ENCODE measurements around the gene CASTOR1. TPM values are rescaled to one million over a fixed set of nuclear protein-coding genes. Genes with fewer than 3 reads are reported as not detected.

The CASTOR1 gene
- total and polyA plus RNA-seq, 2 donors (not counting 3 experiments of a cell fraction or from before 2014, with no cell fraction given): 8.1 to 26.8 TPM

GRCh38 chr22:30266445-30267381 lies 22.6 kb downstream of the CASTOR1 start, which contains the start of gene OSM:
TSS of gene OSM (minus strand) at chr22:30266851. CDS start at chr22:30266799, 52 bp downstream.
- Histone ChIP-seq H3K36me3 (ENCODE audit: control insufficient read depth in 2 of 2, extremely low read depth in 1 of 2, insufficient read depth in 2 of 2, low read length in 2 of 2) (no peaks in the 10 kb centered on the region), H4K20me1 (replicated peaks; ENCODE audit: control insufficient read depth, extremely low read depth, insufficient read depth, low read length) (no peaks in the 10 kb centered on the region), H3K9me1 (replicated peaks; ENCODE audit: control insufficient read depth, extremely low read depth, insufficient read depth, low read length) (no peaks in the 10 kb centered on the region), H3K27me3 (ENCODE audit: control insufficient read depth in 2 of 2, insufficient read depth in 2 of 2, low read length in 2 of 2) (no peaks in the 10 kb centered on the region), H3K79me2 (ENCODE audit: control insufficient read depth, insufficient read depth, low read length) (no peaks in the 10 kb centered on the region), H3K9me3 (replicated peaks; ENCODE audit: control insufficient read depth, insufficient read depth, low read length) (no peaks in the 10 kb centered on the region), H3K27ac (ENCODE audit: insufficient read depth, low read depth, low read length) (no peak within 1 kb of the TSS), H2AFZ (ENCODE audit: low read depth, low read length) (no peak within 1 kb of the TSS), H3K4me1 (ENCODE audit: control insufficient read depth, extremely low read depth, insufficient read depth, low read length) (peaks cover 6% of the 10 kb centered on the region), H3K4me3 (replicated peaks in 1 of 3; ENCODE audit: insufficient read depth in 1 of 3, low read depth in 1 of 3, low read length in 3 of 3) (no peak within 1 kb of the TSS), H3K4me2 (ENCODE audit: insufficient read depth, low read length) (no peak within 1 kb of the TSS), H3K9ac (replicated peaks; ENCODE audit: extremely low read depth, insufficient read depth, low read length) (no peak within 1 kb of the TSS)
- intact Hi-C loops (cut with micrococcal nuclease) (no loop called here), dilution Hi-C loops (cut with MboI; ENCODE audit: extremely low pct_ligation_motif_present, low sequenced_read_pairs) (no loop called here)
- FAIRE-seq (no peak), DNase-seq (ENCODE audit: low read depth, low spot score) (no peak)
- TF ChIP-seq JUN (IDR thresholded peaks at IDR 0.05; ENCODE audit: borderline replicate concordance, insufficient read depth, insufficient read length, low read depth): no peak
- BruUV-seq (replicated peaks): no TSS peak
- CTCF ChIA-PET: interaction anchor here (4.3 kb wide), 1 partner anchor 11 kb away, joined by 37 read pairs; no protein-coding TSS in a partner anchor
- POLR2A ChIA-PET: no interaction called here

GRCh38 chr22:30265823-30266444 lies 23.4 kb downstream of the CASTOR1 start:
- Histone ChIP-seq H3K79me2 (ENCODE audit: control insufficient read depth, insufficient read depth, low read length) (no peaks in the 10 kb centered on the region), H3K27ac (ENCODE audit: insufficient read depth, low read depth, low read length) (no peak overlapping the region), H3K9me3 (replicated peaks; ENCODE audit: control insufficient read depth, insufficient read depth, low read length) (no peaks in the 10 kb centered on the region), H3K4me3 (replicated peaks in 1 of 3; ENCODE audit: insufficient read depth in 1 of 3, low read depth in 1 of 3, low read length in 3 of 3) (no peak overlapping the region), H3K4me1 (ENCODE audit: control insufficient read depth, extremely low read depth, insufficient read depth, low read length) (peaks cover 6% of the 10 kb centered on the region), H3K27me3 (ENCODE audit: control insufficient read depth in 2 of 2, insufficient read depth in 2 of 2, low read length in 2 of 2) (no peaks in the 10 kb centered on the region), H4K20me1 (replicated peaks; ENCODE audit: control insufficient read depth, extremely low read depth, insufficient read depth, low read length) (no peaks in the 10 kb centered on the region), H2AFZ (ENCODE audit: low read depth, low read length) (no peak overlapping the region), H3K9ac (replicated peaks; ENCODE audit: extremely low read depth, insufficient read depth, low read length) (no peak overlapping the region), H3K4me2 (ENCODE audit: insufficient read depth, low read length) (no peak overlapping the region), H3K9me1 (replicated peaks; ENCODE audit: control insufficient read depth, extremely low read depth, insufficient read depth, low read length) (no peaks in the 10 kb centered on the region), H3K36me3 (ENCODE audit: control insufficient read depth in 2 of 2, extremely low read depth in 1 of 2, insufficient read depth in 2 of 2, low read length in 2 of 2) (no peaks in the 10 kb centered on the region)
- BruUV-seq (replicated peaks): no TSS peak
- TF ChIP-seq POLR2A (IDR thresholded peaks at IDR 0.05; ENCODE audit: low read depth, low read length) (no peak), JUN (IDR thresholded peaks at IDR 0.05; ENCODE audit: borderline replicate concordance, insufficient read depth, insufficient read length, low read depth) (no peak), CTCF (IDR thresholded peaks at IDR 0.05; ENCODE audit: extremely low read depth in 1 of 2, insufficient read depth in 1 of 2, low read depth in 1 of 2, low read length in 2 of 2) (no peak), MAX (IDR thresholded peaks at IDR 0.05; ENCODE audit: insufficient read depth, insufficient read length) (no peak), POLR2AphosphoS5 (IDR thresholded peaks at IDR 0.05; ENCODE audit: insufficient read depth, low read depth, low read length) (no peak), EZH2 (IDR thresholded peaks at IDR 0.05; ENCODE audit: borderline replicate concordance, low read depth, low read length, severe bottlenecking) (no peak)
- DNase-seq (ENCODE audit: low read depth, low spot score) (no peak), FAIRE-seq (no peak)
- ChIA-PET POLR2A (no interaction called here), CTCF (interaction anchor here (0.8 to 4.3 kb wide), 5 partner anchors 10 to 121 kb away, joined by 3 to 37 read pairs (median 11); partner anchors contain the start of genes CCDC157, RNF215, SF3A1 and TBC1D10A)
- dilution Hi-C loops (cut with MboI; ENCODE audit: extremely low pct_ligation_motif_present, low sequenced_read_pairs) (no loop called here), intact Hi-C loops (cut with micrococcal nuclease) (no loop called here)

All from endothelial cell of umbilical vein (primary cell).